ENCODE data around the gene GFRA4. TPM values are rescaled to one million over a fixed set of nuclear protein-coding genes. Genes with fewer than 3 reads are reported as not detected.

The GFRA4 gene
- total RNA-seq, 1 experiment from 2014 or later = not detected

DNA sequence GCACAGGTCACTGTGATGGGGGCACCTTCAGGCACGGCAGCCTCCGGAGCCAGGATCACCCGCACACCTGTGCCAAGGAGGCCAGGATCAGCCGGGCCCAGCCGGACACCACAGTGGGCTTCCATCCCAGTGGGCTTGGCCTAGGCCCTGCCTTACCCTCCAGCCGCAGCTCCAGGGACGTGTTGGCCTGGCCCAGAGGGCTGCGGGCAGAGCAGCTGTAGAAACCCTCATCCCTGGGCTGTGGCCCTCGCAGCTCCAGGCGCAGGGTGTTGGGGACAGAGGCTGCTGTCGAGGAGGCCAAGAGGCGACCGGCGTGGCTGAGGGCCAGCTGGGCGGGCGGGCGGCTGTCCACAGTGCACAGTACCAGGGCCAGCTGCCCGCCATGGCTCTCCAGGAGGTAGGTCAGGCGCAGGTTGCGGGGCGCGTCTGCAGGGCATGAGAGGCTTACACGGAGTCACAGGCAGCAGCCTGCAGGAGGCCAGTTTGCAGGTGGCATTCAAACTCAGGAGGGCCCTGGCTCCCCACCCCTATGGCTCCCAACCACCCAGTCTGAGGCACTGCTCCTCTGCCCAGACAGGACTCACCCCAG is 29.6 kb upstream of the GFRA4 start:
- ChIA-PET CTCF (interaction anchor here (1.1 to 1.8 kb wide), 3 partner anchors 18 to 57 kb away, joined by 3 to 6 read pairs (median 4); no protein-coding TSS in a partner anchor), POLR2A (no interaction called here)
- DNase-seq (ENCODE audit: low spot score) (no peak), ATAC-seq (no peak)
- Mint-ChIP-seq H3K4me3 (no peak overlapping the region), H3K9me3 (peaks cover 2% of the 10 kb centered on the region; the same call in 1 of the 2 replicates), H3K27me3 (ENCODE audit: low read depth) (no peaks in the 10 kb centered on the region), H3K27ac (no peak overlapping the region), H3K36me3 (no peaks in the 10 kb centered on the region), H3K4me1 (peaks cover 3% of the 10 kb centered on the region)
- TF ChIP-seq, protein P1, sequence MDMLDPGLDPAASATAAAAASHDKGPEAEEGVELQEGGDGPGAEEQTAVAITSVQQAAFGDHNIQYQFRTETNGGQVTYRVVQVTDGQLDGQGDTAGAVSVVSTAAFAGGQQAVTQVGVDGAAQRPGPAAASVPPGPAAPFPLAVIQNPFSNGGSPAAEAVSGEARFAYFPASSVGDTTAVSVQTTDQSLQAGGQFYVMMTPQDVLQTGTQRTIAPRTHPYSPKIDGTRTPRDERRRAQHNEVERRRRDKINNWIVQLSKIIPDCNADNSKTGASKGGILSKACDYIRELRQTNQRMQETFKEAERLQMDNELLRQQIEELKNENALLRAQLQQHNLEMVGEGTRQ (CRISPR knock-in tag; IDR thresholded peaks at IDR 0.05) = no peak
- TF ChIP-seq, protein P2, sequence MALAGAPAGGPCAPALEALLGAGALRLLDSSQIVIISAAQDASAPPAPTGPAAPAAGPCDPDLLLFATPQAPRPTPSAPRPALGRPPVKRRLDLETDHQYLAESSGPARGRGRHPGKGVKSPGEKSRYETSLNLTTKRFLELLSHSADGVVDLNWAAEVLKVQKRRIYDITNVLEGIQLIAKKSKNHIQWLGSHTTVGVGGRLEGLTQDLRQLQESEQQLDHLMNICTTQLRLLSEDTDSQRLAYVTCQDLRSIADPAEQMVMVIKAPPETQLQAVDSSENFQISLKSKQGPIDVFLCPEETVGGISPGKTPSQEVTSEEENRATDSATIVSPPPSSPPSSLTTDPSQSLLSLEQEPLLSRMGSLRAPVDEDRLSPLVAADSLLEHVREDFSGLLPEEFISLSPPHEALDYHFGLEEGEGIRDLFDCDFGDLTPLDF (CRISPR knock-in tag; IDR thresholded peaks at IDR 0.05) = no peak
- TF ChIP-seq IRF1 (CRISPR knock-in tag; IDR thresholded peaks at IDR 0.05) (no peak), ZNF416 (CRISPR knock-in tag; IDR thresholded peaks at IDR 0.05) (no peak)

- POLR2A ChIA-PET = no interaction called here
- Mint-ChIP-seq H3K9me3 (peaks cover 4% of the 10 kb centered on the region; the same call in 1 of the 2 replicates), H3K4me3 (no peak overlapping the region), H3K27ac (no peak overlapping the region), H3K4me1 (peaks cover 8% of the 10 kb centered on the region), H3K27me3 (ENCODE audit: low read depth) (no peaks in the 10 kb centered on the region), H3K36me3 (no peaks in the 10 kb centered on the region)
- CTCF ChIA-PET = interaction anchor here (0.6 to 3.1 kb wide), 3 partner anchors 16 to 89 kb away, joined by 3 to 15 read pairs (median 3); partner anchors contain the start of gene SPEF1
- DNase-seq (ENCODE audit: low spot score) (no peak), ATAC-seq (no peak)
- no peak for TF ChIP-seq MYBL2 (CRISPR knock-in tag; IDR thresholded peaks at IDR 0.05)
- no peak for TF ChIP-seq PRRX2 (CRISPR knock-in tag; IDR thresholded peaks at IDR 0.05)
- TF ChIP-seq JUN (CRISPR knock-in tag; IDR thresholded peaks at IDR 0.05) = no peak
- TF ChIP-seq CTCF (IDR thresholded peaks at IDR 0.05) = no peak
- no peak for TF ChIP-seq ARID4B (CRISPR knock-in tag; IDR thresholded peaks at IDR 0.05; ENCODE audit: borderline replicate concordance)
- no peak for TF ChIP-seq AFF4 (CRISPR knock-in tag; IDR thresholded peaks at IDR 0.05; ENCODE audit: borderline replicate concordance)
- TF ChIP-seq, protein P3, sequence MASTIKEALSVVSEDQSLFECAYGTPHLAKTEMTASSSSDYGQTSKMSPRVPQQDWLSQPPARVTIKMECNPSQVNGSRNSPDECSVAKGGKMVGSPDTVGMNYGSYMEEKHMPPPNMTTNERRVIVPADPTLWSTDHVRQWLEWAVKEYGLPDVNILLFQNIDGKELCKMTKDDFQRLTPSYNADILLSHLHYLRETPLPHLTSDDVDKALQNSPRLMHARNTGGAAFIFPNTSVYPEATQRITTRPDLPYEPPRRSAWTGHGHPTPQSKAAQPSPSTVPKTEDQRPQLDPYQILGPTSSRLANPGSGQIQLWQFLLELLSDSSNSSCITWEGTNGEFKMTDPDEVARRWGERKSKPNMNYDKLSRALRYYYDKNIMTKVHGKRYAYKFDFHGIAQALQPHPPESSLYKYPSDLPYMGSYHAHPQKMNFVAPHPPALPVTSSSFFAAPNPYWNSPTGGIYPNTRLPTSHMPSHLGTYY (CRISPR knock-in tag; IDR thresholded peaks at IDR 0.05) = no peak
- TF ChIP-seq, protein P4, sequence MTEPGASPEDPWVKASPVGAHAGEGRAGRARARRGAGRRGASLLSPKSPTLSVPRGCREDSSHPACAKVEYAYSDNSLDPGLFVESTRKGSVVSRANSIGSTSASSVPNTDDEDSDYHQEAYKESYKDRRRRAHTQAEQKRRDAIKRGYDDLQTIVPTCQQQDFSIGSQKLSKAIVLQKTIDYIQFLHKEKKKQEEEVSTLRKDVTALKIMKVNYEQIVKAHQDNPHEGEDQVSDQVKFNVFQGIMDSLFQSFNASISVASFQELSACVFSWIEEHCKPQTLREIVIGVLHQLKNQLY (CRISPR knock-in tag; IDR thresholded peaks at IDR 0.05) = no peak
- TF ChIP-seq, protein P2 (CRISPR knock-in tag; IDR thresholded peaks at IDR 0.05) = no peak
- no peak for TF ChIP-seq TEAD1 (CRISPR knock-in tag; IDR thresholded peaks at IDR 0.05)
- TF ChIP-seq NFYB (CRISPR knock-in tag; conservative IDR thresholded peaks at IDR 0.05; ENCODE audit: low read depth) = no peak
- TF ChIP-seq ZNF317 (CRISPR knock-in tag; IDR thresholded peaks at IDR 0.05; ENCODE audit: borderline replicate concordance, low read depth) = no peak
- TF ChIP-seq ZNF416 (CRISPR knock-in tag; IDR thresholded peaks at IDR 0.05) = no peak
Measured at GRCh38 chr20:3691897-3692296, 28.7 kb upstream of the GFRA4 start.

All from WTC11 (cell line).